OCI-LY7 (cell line): ENCODE data around the gene RNF214. TPM values are rescaled to one million over a fixed set of nuclear protein-coding genes. Genes with fewer than 3 reads are reported as not detected.

ENCODE experiments used
- BruUV-seq: library from RNA; stranded (reverse); fragments of 400-500 nt; replicated peaks from 2 replicates; lab custom pipeline; 2021; lab: Mats Ljungman, UMichigan
- CTCF ChIA-PET: fragments of 300-600 bp; sonication (Branson Sonifier 250); formaldehyde crosslinking; loops from one replicate; lab custom pipeline; 2022; ENCODE audit warnings: antibody characterized with exemption; ENCODE audit not compliant: unreplicated experiment; lab: Charles Lee
- POLR2A ChIA-PET: fragments of 300-600 bp; sonication (Branson Sonifier 250); formaldehyde crosslinking; loops from one replicate; lab custom pipeline; 2022; ENCODE audit warnings: antibody characterized with exemption; lab: Charles Lee
- DNase-seq: peaks from one replicate; pipeline ENCODE4 v3.0.0-alpha.2; 2015; ENCODE audit warnings: low spot score
- H2AFZ ChIP-seq: fragments of 200-600 bp; sonication (generic), shearing (Covaris generic); 2 replicates; pipeline ENCODE4 v1.6.1; 2014; ENCODE audit warnings: mild to moderate bottlenecking, antibody characterized with exemption, low read length, moderate library complexity
- H3K27ac ChIP-seq: fragments of 200-600 bp; sonication (generic); 2 replicates; pipeline ENCODE4 v1.5.1; 2014; ENCODE audit warnings: mixed run types, low read depth, mild to moderate bottlenecking, moderate library complexity, low read length, inconsistent platforms; ENCODE audit not compliant: poor library complexity, severe bottlenecking
- H3K36me3 ChIP-seq: fragments of 200-600 bp; sonication (generic); 2 replicates; pipeline ENCODE4 v1.6.1; 2014; ENCODE audit warnings: mild to moderate bottlenecking, antibody characterized with exemption, low read length, moderate library complexity, mixed read lengths; ENCODE audit not compliant: insufficient read depth
- H3K4me1 ChIP-seq: fragments of 200-600 bp; sonication (generic); 2 replicates; pipeline ENCODE4 v1.5.1; 2014; ENCODE audit warnings: mild to moderate bottlenecking, low read length; ENCODE audit not compliant: insufficient read depth, poor library complexity, severe bottlenecking
- H3K4me2 ChIP-seq: fragments of 200-600 bp; sonication (generic); 2 replicates; pipeline ENCODE4 v1.6.1; 2014; ENCODE audit warnings: mild to moderate bottlenecking, low read length
- H3K4me3 ChIP-seq: fragments of 200-600 bp; sonication (generic); 2 replicates; pipeline ENCODE4 v1.5.1; 2014; ENCODE audit warnings: mild to moderate bottlenecking, low read depth, low read length; ENCODE audit not compliant: poor library complexity, severe bottlenecking
- H3K79me2 ChIP-seq: fragments of 200-600 bp; sonication (generic); 2 replicates; pipeline ENCODE4 v1.6.1; 2016; ENCODE audit warnings: low read depth, mild to moderate bottlenecking, low read length, moderate library complexity, mixed read lengths; ENCODE audit not compliant: insufficient read depth
- H3K9me2 ChIP-seq: fragments of 200-600 bp; sonication (generic); 2 replicates; pipeline ENCODE4 v1.6.1; 2016; ENCODE audit warnings: mild to moderate bottlenecking, low read length, mixed read lengths; ENCODE audit not compliant: insufficient read depth
- H3K9me3 ChIP-seq: fragments of 200-600 bp; sonication (generic); 2 replicates; pipeline ENCODE4 v1.6.1; 2014; ENCODE audit warnings: mild to moderate bottlenecking, mixed run types, low read length, mixed read lengths
- H4K20me1 ChIP-seq: fragments of 200-600 bp; sonication (generic); 2 replicates; pipeline ENCODE4 v1.6.1; 2014; ENCODE audit warnings: mild to moderate bottlenecking, antibody characterized with exemption, low read length, moderate library complexity, mixed read lengths; ENCODE audit not compliant: insufficient read depth
- CTCF ChIP-seq: fragments of 200-600 bp; sonication (generic); conservative IDR thresholded peaks from 2 replicates; pipeline ENCODE4 v1.5.1; 2014; ENCODE audit warnings: mild to moderate bottlenecking, antibody characterized with exemption, low read length, moderate library complexity, mixed read lengths
- EZH2phosphoT487 ChIP-seq: fragments of 200-600 bp; sonication (generic); IDR thresholded peaks from 2 replicates; pipeline ENCODE4 v1.6.1; 2018; ENCODE audit warnings: low read depth, borderline replicate concordance, mild to moderate bottlenecking, mixed run types, antibody characterized with exemption, low read length, moderate library complexity, mixed read lengths
- intact Hi-C: fragments of 100-400 bp; cut with micrococcal nuclease; formaldehyde crosslinking; loops from one replicate; pipeline ENCODE4 v1.10.0; 2022; ENCODE audit not compliant: unreplicated experiment
- total RNA-seq, 2 experiments: library from RNA; depleted of rRNA in 1 of 2; stranded (reverse); fragments of >200 nt in 1 of 2; shearing (Covaris generic) in 1 of 2; gene quantifications; 2 replicates each; pipeline ENCODE4 v1.2.3, GENCODE V29; 2014 to 2022

Gene RNF214
- total RNA-seq, 2 experiments from 2014 or later: 11.2 to 30.2 TPM

GRCh38 chr11:117197006-117197405 lies 35.5 kb upstream of the RNF214 start:
- DNase-seq: no peak
- no peaks in the 10 kb centered on the region for H3K9me3 ChIP-seq
- TF ChIP-seq EZH2phosphoT487: no peak
- TF ChIP-seq CTCF: no peak
- POLR2A ChIA-PET: interaction anchor here (1.1 to 1.5 kb wide), 2 partner anchors 14 to 23 kb away, joined by 3 read pairs; no protein-coding TSS in a partner anchor
- H3K4me1 ChIP-seq: no peaks in the 10 kb centered on the region
- intact Hi-C loops: no loop called here
- H2AFZ ChIP-seq: no peak overlapping the region
- H3K4me3 ChIP-seq: no peak overlapping the region
- no TSS peak for BruUV-seq
- H3K27ac ChIP-seq: no peak overlapping the region
- no peaks in the 10 kb centered on the region for H3K9me2 ChIP-seq
- peaks cover 12% of the 10 kb centered on the region; the same call in 1 of the 2 replicates for H3K36me3 ChIP-seq
- CTCF ChIA-PET: interaction anchor here (0.5 kb wide), 1 partner anchor 50 kb away, joined by 4 read pairs; no protein-coding TSS in a partner anchor
- H3K79me2 ChIP-seq: no peaks in the 10 kb centered on the region
- H4K20me1 ChIP-seq: no peaks in the 10 kb centered on the region
- H3K4me2 ChIP-seq: no peak overlapping the region

GRCh38 chr11:117197516-117198456 lies 34.7 kb upstream of the RNF214 start:
- no peaks in the 10 kb centered on the region for H3K4me1 ChIP-seq
- H3K79me2 ChIP-seq: no peaks in the 10 kb centered on the region
- no peak overlapping the region for H2AFZ ChIP-seq
- H3K9me2 ChIP-seq: no peaks in the 10 kb centered on the region
- H4K20me1 ChIP-seq: no peaks in the 10 kb centered on the region
- H3K4me3 ChIP-seq: no peak overlapping the region
- BruUV-seq: TSS peak; percentile 51
- no peak overlapping the region for H3K27ac ChIP-seq
- ChIA-PET POLR2A (interaction anchor here (1.5 kb wide), 1 partner anchor 22 kb away, joined by 3 read pairs; no protein-coding TSS in a partner anchor), CTCF (no interaction called here)
- no peaks in the 10 kb centered on the region for H3K9me3 ChIP-seq
- no peak for DNase-seq
- intact Hi-C loops: no loop called here
- TF ChIP-seq CTCF (peak; percentile 62), EZH2phosphoT487 (no peak)
- no peak overlapping the region for H3K4me2 ChIP-seq
- H3K36me3 ChIP-seq: peaks cover 5% of the 10 kb centered on the region; the same call in 1 of the 2 replicates
